Upper lobe of right lung (tissue), 1 donor: ENCODE measurements around the gene MRPS9. TPM values are rescaled to one million over a fixed set of nuclear protein-coding genes. Genes with fewer than 3 reads are reported as not detected.
A peak's percentile ranks its signal among the peaks of the same experiment; 100 is the strongest.

ENCODE experiments used
- ATAC-seq: fragments of 200-7000 bp; cut with Tn5 transposase; one replicate; pipeline ENCODE4 v1.9.1; 2020; ENCODE audit warnings: mild to moderate bottlenecking, moderate library complexity
- DNase-seq: peaks from one replicate; pipeline ENCODE4 v3.0.0-alpha.2; 2020
- H3K27ac ChIP-seq: fragments of 200-600 bp; one replicate; pipeline ENCODE4 v1.8.0; 2022
- H3K27me3 ChIP-seq: fragments of 200-600 bp; one replicate; pipeline ENCODE4 v1.8.0; 2022; ENCODE audit warnings: mild to moderate bottlenecking
- H3K36me3 ChIP-seq: fragments of 200-600 bp; one replicate; pipeline ENCODE4 v1.8.0; 2022
- H3K4me1 ChIP-seq: fragments of 200-600 bp; one replicate; pipeline ENCODE4 v1.8.0; 2022
- H3K4me3 ChIP-seq: fragments of 200-600 bp; one replicate; pipeline ENCODE4 v1.8.0; 2022; ENCODE audit warnings: mild to moderate bottlenecking
- H3K9me3 ChIP-seq: fragments of 200-600 bp; one replicate; pipeline ENCODE4 v1.8.0; 2022
- intact Hi-C: fragments of 100-400 bp; cut with DNase I; formaldehyde crosslinking; loops from one replicate; pipeline ENCODE4 v1.11.0; 2022
- total RNA-seq: library from RNA; stranded (reverse); fragmentation: NEBNext Ultra II Directional; extraction: Animal tissue kit (Norgen Biotek cat#: 25700); gene quantifications from one replicate; pipeline ENCODE4 v1.2.1, GENCODE V29; 2021
- TF ChIP-seq, protein P1 (sequence below): fragments of 200-600 bp; IDR thresholded peaks from one replicate; pipeline ENCODE4 v1.8.0; 2022; ENCODE audit warnings: antibody characterized with exemption
- donor health status: DM: no; HTN: yes; CAD: no; lungs with severe emphysema.

Gene MRPS9
- total RNA-seq, 1 donor from 2014 or later, result 17.0 TPM

DNA sequence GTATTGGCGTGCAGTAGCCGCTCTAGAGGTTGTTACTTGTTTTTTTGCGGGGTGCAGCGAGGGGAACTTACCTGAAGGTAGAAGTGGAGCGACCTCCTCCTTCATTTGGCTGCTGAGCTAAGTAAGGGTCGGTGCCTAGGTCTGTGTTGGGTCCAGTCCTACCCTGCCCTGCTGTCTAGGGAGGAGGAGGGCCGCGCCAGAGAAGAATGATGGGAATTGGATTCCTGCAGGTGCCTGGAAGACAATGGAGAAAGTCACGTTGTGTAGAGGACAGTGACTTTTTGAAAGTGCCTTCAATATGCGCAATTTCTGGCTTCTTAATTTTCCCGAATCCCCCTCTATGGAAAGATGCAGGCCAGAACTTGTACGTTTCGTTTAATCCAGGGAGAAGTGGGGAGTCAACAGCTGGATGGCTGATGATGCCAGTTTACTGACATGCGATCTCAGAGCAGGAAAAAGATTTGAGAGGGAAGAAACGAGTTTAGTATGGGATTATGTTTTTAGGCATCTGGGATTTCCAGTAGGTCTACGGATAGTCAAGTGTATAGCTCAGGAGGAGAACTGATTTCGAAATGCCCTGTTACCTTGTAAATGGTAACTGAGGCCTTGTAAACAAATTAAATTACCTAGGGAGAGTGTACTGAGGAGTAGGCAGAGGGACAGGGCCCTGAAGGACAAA is 653 bp downstream of the MRPS9 start:
- no peaks in the 10 kb centered on the region for H3K9me3 ChIP-seq
- no peaks in the 10 kb centered on the region for H3K27me3 ChIP-seq
- ATAC-seq, result peak; percentile 1
- H3K36me3 ChIP-seq, result no peaks in the 10 kb centered on the region
- H3K4me3 ChIP-seq, result peak overlapping the region; percentile 93
- no peak for DNase-seq
- intact Hi-C loops, result no loop called here
- peaks cover 6% of the 10 kb centered on the region for H3K4me1 ChIP-seq
- TF ChIP-seq, protein P1, sequence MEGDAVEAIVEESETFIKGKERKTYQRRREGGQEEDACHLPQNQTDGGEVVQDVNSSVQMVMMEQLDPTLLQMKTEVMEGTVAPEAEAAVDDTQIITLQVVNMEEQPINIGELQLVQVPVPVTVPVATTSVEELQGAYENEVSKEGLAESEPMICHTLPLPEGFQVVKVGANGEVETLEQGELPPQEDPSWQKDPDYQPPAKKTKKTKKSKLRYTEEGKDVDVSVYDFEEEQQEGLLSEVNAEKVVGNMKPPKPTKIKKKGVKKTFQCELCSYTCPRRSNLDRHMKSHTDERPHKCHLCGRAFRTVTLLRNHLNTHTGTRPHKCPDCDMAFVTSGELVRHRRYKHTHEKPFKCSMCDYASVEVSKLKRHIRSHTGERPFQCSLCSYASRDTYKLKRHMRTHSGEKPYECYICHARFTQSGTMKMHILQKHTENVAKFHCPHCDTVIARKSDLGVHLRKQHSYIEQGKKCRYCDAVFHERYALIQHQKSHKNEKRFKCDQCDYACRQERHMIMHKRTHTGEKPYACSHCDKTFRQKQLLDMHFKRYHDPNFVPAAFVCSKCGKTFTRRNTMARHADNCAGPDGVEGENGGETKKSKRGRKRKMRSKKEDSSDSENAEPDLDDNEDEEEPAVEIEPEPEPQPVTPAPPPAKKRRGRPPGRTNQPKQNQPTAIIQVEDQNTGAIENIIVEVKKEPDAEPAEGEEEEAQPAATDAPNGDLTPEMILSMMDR, result no peak
- H3K27ac ChIP-seq, result peak overlapping the region; percentile 84

DNA sequence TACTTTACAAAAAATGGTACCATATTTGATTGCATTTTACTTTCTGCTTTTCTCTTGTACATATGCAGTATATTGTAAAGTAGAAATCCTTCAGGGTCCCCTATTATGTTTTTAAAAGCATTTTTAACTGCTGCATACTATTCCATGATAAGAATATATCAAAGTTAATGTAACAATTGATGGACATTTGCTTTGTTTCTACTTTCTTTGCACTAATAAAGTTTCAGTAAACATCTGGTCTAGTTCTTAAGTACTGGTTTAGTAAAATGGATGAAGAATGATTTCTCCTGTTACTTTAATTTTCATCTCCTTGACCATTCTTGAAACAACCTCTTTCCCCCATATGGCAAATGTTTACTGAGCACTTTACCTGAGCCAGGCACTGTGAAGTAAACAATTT is 1.7 kb downstream of the MRPS9 start:
- Histone ChIP-seq H3K27ac (no peak overlapping the region), H3K27me3 (no peaks in the 10 kb centered on the region), H3K4me1 (peaks cover 6% of the 10 kb centered on the region), H3K9me3 (no peaks in the 10 kb centered on the region), H3K36me3 (no peaks in the 10 kb centered on the region), H3K4me3 (no peak overlapping the region)
- no peak for DNase-seq
- no peak for ATAC-seq
- intact Hi-C loops, result no loop called here
- TF ChIP-seq, protein P1, result no peak

DNA sequence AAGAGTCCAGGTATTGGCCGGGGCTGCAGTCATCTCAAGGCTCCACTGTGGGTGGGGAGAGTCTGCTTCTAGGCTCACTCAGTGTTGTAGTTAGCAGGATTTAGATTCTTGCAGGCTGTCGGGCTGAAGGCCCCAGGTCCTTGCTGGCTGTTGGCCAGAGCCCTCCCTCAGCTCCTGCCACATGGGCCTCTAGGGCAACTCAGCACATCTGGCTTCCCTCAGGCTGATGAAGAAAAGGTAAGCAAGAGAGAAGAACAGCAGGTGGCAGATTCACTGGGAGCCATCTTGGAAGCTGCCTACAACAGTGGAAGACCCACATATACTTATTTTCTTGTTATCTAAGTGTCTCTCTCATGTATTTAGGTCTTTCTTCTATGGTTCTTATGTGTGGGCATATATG is 4.3 kb downstream of the MRPS9 start:
- H3K27ac ChIP-seq, result no peak overlapping the region
- no peaks in the 10 kb centered on the region for H3K27me3 ChIP-seq
- DNase-seq, result no peak
- H3K9me3 ChIP-seq, result no peaks in the 10 kb centered on the region
- no peaks in the 10 kb centered on the region for H3K36me3 ChIP-seq
- no peak for ATAC-seq
- intact Hi-C loops, result no loop called here
- no peak overlapping the region for H3K4me3 ChIP-seq
- H3K4me1 ChIP-seq, result peaks cover 6% of the 10 kb centered on the region
- TF ChIP-seq, protein P1, result no peak

DNA sequence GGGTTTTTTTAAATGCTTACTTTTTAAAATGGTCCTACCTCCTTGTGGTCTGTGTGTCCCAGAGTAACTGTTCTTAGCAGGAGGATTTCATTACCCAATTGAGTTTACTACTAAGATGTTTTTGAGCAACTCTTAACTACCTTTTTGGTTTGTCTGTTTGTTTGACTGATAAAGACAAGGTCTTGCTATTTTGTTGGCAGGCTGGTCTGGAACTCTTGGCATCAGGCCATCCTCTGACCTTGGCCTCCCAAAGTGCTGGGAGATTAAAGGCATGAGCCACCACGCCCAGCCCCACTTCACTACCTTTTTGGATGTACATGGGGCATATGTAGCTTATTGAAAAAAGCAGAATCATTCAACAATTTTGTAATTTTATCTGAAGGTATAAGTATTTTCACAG is 14.9 kb downstream of the MRPS9 start:
- H3K4me1 ChIP-seq, result no peaks in the 10 kb centered on the region
- no peaks in the 10 kb centered on the region for H3K9me3 ChIP-seq
- ATAC-seq (no peak), DNase-seq (no peak)
- peaks cover 14% of the 10 kb centered on the region for H3K36me3 ChIP-seq
- intact Hi-C loops, result no loop called here
- H3K27ac ChIP-seq, result no peak overlapping the region
- no peaks in the 10 kb centered on the region for H3K27me3 ChIP-seq
- H3K4me3 ChIP-seq, result no peak overlapping the region
- TF ChIP-seq, protein P1, result no peak

DNA sequence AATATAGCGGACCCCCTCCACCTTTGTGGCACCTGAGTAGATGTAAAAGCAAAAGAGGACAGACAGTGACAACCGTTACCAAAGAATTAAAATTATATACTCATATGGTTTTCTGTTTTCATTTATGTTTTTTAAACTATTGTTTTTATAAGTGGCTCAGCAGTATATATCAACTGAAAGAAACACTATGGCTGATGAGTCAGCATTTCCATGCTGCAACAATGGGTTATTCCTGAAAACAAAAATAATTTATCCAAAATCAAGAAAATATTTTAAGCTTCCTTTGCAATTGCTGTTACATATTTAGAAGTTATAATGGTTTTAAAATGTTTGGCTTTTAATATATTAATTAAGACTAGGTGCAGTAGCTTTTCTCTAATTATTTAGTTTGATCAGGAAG is 17.7 kb downstream of the MRPS9 start:
- no peaks in the 10 kb centered on the region for H3K9me3 ChIP-seq
- no peaks in the 10 kb centered on the region for H3K27me3 ChIP-seq
- H3K4me1 ChIP-seq, result no peaks in the 10 kb centered on the region
- DNase-seq (no peak), ATAC-seq (no peak)
- no peak overlapping the region for H3K27ac ChIP-seq
- peaks cover 8% of the 10 kb centered on the region for H3K36me3 ChIP-seq
- TF ChIP-seq, protein P1, result no peak
- intact Hi-C loops, result no loop called here
- no peak overlapping the region for H3K4me3 ChIP-seq

DNA sequence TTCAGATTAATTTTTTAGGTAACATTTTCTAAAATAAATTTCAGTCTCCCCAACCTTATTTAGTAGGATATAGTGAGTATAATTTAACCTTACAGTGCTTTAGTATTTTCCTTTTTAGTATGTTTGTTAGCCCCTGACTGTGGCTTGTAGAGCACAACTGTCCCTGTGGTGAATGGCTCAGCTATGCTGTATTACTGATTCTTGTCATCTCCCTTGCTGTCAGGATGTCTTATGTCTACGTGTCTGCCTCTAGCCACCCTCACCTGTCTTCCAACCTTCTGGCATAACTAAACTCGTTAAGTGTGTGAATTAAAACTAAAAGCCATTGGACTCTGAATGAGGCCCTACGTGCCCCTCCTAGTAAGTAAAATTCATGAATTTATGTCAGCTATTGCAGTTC is 18.4 kb downstream of the MRPS9 start:
- H3K9me3 ChIP-seq, result no peaks in the 10 kb centered on the region
- H3K27ac ChIP-seq, result no peak overlapping the region
- H3K4me1 ChIP-seq, result no peaks in the 10 kb centered on the region
- DNase-seq, result no peak
- H3K27me3 ChIP-seq, result no peaks in the 10 kb centered on the region
- intact Hi-C loops, result no loop called here
- TF ChIP-seq, protein P1, result no peak
- H3K4me3 ChIP-seq, result no peak overlapping the region
- peaks cover 1% of the 10 kb centered on the region for H3K36me3 ChIP-seq
- ATAC-seq, result no peak
